GM19397 (cell line): Measurements from ENCODE around the gene POLR1D.

ENCODE experiments used
- ATAC-seq: cut with Tn5 transposase; IDR thresholded peaks from one replicate; pipeline ENCODE4 v1.9.1; 2021; ENCODE audit warnings: mild to moderate bottlenecking, moderate library complexity; ENCODE audit not compliant: unreplicated experiment

The POLR1D gene

GRCh38 chr13:27637289-27637626, 15.6 kb downstream of the POLR1D start:
- ATAC-seq: no peak

GRCh38 chr13:27638001-27638400, 16.3 kb downstream of the POLR1D start:
- ATAC-seq: no peak

- ATAC-seq: no peak
Observed at GRCh38 chr13:27638521-27638920, 16.8 kb downstream of the POLR1D start.

GRCh38 chr13:27639186-27639585, 17.5 kb downstream of the POLR1D start:
- no peak for ATAC-seq

- no peak for ATAC-seq
Observed at GRCh38 chr13:27641711-27642502, 20.2 kb downstream of the POLR1D start.

- no peak for ATAC-seq
Observed at GRCh38 chr13:27643334-27644132, 21.8 kb downstream of the POLR1D start.

- ATAC-seq: no peak
Observed at GRCh38 chr13:27644302-27644701, 22.6 kb downstream of the POLR1D start.

GRCh38 chr13:27650312-27650711, 28.6 kb downstream of the POLR1D start:
- ATAC-seq: no peak

- ATAC-seq: no peak
Observed at GRCh38 chr13:27654059-27654458, 32.4 kb downstream of the POLR1D start.

- no peak for ATAC-seq
Observed at GRCh38 chr13:27654816-27655215, 33.1 kb downstream of the POLR1D start.

GRCh38 chr13:27657724-27658123, 36.0 kb downstream of the POLR1D start:
- no peak for ATAC-seq

GRCh38 chr13:27658546-27658945, 36.9 kb downstream of the POLR1D start:
- no peak for ATAC-seq

- ATAC-seq: no peak
Observed at GRCh38 chr13:27659145-27659865, 37.6 kb downstream of the POLR1D start.

- no peak for ATAC-seq
Observed at GRCh38 chr13:27660511-27660910, 38.8 kb downstream of the POLR1D start.

- ATAC-seq: no peak
Observed at GRCh38 chr13:27661017-27661416, 39.3 kb downstream of the POLR1D start.

- no peak for ATAC-seq
Observed at GRCh38 chr13:27662738-27663470, 41.2 kb downstream of the POLR1D start.

GRCh38 chr13:27663947-27664346, 42.3 kb downstream of the POLR1D start:
- no peak for ATAC-seq

GRCh38 chr13:27665333-27665732, 43.6 kb downstream of the POLR1D start:
- ATAC-seq: no peak

- no peak for ATAC-seq
Observed at GRCh38 chr13:27665761-27666160, 44.1 kb downstream of the POLR1D start.

GRCh38 chr13:27666951-27667350, 45.3 kb downstream of the POLR1D start:
- no peak for ATAC-seq

- ATAC-seq: no peak
Observed at GRCh38 chr13:27667946-27668345, 46.3 kb downstream of the POLR1D start.
